ENCODE data around the gene FBXL14.

DNA sequence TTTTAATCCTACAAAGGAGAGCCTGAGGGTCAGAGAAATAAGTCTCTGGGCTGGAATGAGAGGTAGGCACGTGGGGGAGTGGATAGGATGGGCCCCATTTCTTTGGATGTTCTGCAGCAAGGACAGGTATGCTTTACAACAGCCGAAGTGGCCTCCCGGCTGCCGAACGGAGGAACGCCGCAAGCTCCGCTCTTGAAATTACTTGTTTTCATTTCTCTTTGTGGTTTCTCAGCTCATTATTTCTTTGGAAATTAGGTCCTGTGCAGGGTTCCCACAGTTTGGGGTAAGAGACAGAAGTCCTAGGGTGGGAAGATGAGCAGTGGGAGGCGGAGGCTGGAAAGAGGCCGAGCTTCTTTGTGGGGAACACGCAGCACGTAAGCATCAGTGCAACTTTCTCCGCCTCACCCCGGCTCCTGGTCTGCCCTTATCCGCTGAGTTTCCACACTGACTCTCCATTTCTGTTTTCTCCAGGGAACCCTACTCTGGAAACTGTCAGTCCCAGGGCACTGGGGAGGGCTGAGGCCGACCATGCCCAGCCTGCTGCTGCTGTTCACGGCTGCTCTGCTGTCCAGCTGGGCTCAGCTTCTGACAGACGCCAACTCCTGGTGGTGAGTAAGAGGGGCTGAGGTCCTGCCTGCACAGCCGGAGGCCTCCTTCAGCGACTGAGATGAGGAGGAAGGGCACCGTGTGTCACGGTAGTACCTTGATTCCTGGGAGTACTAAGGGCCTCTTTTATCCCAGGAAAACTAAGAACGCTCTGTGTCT, 36.6 kb upstream of the FBXL14 start:
- TF ChIP-seq, protein P1, sequence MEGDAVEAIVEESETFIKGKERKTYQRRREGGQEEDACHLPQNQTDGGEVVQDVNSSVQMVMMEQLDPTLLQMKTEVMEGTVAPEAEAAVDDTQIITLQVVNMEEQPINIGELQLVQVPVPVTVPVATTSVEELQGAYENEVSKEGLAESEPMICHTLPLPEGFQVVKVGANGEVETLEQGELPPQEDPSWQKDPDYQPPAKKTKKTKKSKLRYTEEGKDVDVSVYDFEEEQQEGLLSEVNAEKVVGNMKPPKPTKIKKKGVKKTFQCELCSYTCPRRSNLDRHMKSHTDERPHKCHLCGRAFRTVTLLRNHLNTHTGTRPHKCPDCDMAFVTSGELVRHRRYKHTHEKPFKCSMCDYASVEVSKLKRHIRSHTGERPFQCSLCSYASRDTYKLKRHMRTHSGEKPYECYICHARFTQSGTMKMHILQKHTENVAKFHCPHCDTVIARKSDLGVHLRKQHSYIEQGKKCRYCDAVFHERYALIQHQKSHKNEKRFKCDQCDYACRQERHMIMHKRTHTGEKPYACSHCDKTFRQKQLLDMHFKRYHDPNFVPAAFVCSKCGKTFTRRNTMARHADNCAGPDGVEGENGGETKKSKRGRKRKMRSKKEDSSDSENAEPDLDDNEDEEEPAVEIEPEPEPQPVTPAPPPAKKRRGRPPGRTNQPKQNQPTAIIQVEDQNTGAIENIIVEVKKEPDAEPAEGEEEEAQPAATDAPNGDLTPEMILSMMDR (IDR thresholded peaks at IDR 0.05; ENCODE audit: insufficient read depth, low read length, poor library complexity, severe bottlenecking) = no peak
- TF ChIP-seq EZH2phosphoT487 (conservative IDR thresholded peaks at IDR 0.05; ENCODE audit: low read length) = no peak

All from SU-DHL-6 (cell line).